GM21447 (cell line): Measurements from ENCODE around the gene NPAS1.
"Not testable (repeated sequence)": the region's sequence is repeated elsewhere in the genome, so short reads cannot be mapped to it uniquely, and the experiment has no call there.

ENCODE experiments used
- ATAC-seq: cut with Tn5 transposase; IDR thresholded peaks from one replicate; pipeline ENCODE4 v1.9.1; 2021; ENCODE audit not compliant: unreplicated experiment

Gene NPAS1

GRCh38 chr19:46990991-46991676 lies 28.5 kb upstream of the NPAS1 start:
- no peak for ATAC-seq

DNA sequence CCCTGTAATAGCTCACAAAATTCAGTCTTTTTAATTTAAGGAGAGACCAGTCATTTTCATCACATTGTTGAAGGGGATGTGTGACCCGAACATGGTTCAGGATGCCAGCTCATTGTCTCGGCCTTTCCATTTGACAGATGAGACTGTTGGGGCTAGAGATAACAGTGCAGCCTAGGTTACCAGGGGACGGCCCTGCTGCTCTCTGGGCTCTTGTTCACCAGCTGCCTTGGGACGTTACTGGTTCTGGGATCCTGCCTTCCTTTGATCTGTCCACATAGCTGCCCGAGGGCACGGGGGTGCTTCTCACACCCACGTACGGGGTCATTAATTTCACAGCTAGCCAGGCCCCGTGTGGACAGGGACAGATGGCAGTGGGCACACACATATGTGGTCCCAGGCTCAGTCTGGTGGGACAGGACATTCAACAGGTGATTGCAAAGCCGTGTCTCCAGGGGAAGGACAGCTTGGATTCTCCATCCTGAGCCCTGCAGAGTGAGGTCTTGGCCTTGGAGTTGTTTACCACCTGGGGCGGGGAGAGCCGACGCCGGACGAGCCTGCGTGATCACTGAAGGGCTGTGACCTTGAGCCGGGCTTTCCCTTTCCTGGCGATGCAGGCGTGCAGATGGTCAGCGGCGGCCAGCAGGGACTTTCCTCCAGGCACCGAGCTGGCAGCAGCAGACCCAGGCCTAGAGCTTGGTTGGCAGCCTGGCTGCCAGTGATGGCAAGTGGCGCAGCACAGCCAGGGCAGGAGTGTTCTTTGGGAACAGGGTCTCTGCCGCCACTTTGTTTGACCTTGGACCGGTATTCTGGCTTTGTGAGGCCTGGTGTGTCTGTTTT lies 26.7 kb upstream of the NPAS1 start:
- no peak for ATAC-seq

- no peak for ATAC-seq
Measured at GRCh38 chr19:46993622-46994021, 26.0 kb upstream of the NPAS1 start.

- no peak for ATAC-seq
Measured at GRCh38 chr19:46994141-46994686, 25.4 kb upstream of the NPAS1 start.

- ATAC-seq = no peak
Measured at GRCh38 chr19:46995492-46995891, 24.1 kb upstream of the NPAS1 start.

DNA sequence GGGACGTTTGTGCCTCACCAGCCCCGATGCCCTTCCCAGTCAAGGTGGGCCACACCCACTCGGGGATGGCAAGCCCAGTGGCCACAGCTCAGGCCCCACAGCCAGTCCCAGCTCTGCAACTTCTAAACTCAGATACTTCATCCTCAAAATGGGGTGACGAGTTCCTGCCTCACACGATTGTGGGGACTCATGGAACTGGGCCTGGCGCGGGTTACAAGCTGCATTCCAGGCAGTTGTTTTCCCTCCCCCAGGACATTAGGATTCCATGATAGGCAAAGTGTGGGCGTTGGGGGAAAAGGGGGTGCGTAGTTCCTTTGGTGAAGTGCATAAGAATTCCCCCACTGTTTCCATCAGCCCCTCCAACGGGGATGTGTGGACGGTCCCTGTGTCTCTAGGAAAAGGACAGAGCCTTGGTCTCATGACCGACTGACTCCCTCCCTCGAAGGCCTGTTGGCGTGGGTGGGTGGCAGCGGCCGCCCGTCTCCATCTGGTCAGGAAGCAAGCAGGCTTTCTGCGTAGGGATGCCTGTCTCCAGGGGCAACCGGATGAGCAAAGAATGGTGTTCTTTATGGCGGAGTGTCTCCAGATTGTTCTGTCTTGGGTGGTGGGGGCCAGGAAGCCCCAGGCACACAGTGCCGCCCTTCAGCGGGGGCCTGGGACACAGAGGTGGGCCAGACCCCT lies 21.1 kb upstream of the NPAS1 start:
- no peak for ATAC-seq

DNA sequence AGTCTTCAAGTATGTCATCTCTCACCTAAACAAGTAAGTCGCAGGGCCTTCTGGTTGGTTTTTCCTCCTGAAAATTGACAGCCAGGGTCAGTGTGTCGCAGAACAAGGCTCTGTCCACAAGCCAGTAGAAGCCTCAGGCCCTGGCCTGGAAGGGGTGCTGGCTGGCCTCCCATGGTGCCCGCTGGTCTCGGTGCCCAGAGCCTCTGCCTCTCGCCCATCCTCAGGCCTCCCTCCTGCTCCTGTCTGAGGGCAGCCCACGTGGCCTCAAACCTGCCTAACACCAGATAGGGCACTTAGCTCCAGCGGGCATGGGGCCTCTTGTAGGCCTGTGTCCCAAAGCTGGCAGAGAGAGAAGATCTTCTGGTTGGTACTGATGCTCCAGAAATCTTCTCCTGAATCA lies 20.3 kb upstream of the NPAS1 start:
- ATAC-seq = no peak

GRCh38 chr19:46999878-47000277 lies 19.8 kb upstream of the NPAS1 start:
- no peak for ATAC-seq

GRCh38 chr19:47000373-47000772 lies 19.3 kb upstream of the NPAS1 start:
- ATAC-seq = no peak

- no peak for ATAC-seq
Measured at GRCh38 chr19:47001584-47001983, 18.1 kb upstream of the NPAS1 start.

DNA sequence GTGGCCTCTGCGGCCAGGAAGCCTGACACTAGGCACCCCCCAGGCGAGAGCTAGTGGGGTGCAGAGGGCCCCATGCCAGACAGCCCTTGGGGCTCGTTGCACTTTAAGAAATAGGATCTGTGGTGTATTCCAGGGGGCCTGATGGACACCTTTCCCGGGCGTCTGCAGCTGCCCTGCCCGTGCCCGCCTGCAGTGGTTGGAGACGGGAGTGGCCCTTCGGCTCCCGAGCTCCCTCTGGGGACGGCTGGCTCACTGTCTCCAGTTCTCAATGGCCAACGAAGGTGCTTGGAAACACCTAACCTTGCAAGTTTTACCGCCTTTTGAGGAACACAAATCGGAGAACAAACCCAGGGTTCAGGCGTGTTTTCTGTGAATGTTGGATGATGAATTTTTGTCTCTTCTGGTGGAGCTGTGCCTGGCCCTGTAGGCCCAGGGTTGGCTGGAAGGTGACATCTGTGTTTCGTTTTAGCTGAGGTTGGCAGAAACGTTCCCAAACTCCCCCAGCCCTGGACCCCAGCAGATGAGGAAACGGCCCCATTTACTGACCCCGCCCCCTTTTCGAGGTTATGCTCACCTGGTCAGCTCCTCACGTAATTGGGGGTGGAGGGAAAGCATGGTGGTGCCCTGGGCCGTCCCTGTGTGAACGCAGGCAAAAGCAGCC lies 17.4 kb upstream of the NPAS1 start:
- ATAC-seq = no peak

GRCh38 chr19:47002853-47003610 lies 16.6 kb upstream of the NPAS1 start:
- no peak for ATAC-seq

DNA sequence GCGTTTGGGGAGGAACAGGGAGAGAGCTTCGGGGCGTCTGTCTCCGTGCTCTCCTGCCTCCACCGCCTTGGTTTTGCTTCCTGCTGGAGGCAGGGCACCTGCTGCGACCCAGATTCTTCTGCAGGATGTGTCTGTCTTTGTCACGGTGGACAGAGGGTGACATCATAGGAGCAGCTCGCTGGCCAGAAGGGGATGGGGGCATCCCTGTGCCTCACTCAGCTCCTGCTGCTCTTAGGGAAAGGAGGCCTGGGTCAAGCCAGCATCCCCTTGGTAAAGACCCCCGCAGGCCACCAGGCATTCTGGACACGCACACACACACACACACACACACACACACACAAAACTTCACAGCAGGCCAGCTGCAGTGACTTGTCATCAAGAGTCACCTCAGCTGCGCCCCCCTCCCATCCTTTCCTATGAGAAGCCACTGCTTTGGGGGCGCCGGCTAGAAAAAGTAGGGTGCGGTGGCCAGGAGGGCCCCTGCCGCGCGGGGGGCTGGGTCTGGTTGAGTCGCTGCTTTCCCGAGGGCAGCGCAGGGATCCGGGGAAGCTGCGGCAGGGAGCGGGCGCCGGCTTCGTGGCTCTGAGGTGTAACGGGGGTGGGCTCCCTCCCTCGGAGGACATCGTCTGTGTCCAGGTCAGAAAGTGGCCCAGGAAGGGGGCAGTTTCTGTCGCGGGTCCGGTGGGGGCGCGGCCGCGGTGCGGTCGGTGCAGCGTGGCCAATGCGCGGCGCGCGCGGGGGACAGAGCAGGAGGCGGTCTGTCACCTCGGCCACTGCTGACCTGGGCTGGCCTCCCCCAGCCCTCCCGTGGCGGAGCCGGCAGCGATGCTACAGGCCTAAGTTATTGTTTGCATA lies 15.8 kb upstream of the NPAS1 start:
- ATAC-seq = no peak

- no peak for ATAC-seq
Measured at GRCh38 chr19:47005164-47005641, 14.4 kb upstream of the NPAS1 start.

GRCh38 chr19:47005873-47006272 lies 13.8 kb upstream of the NPAS1 start:
- no peak for ATAC-seq

GRCh38 chr19:47006496-47006895 lies 13.1 kb upstream of the NPAS1 start:
- no peak for ATAC-seq

GRCh38 chr19:47010549-47010948 lies 9.1 kb upstream of the NPAS1 start:
- ATAC-seq = not testable (repeated sequence)

GRCh38 chr19:47012617-47013016 lies 7.0 kb upstream of the NPAS1 start:
- no peak for ATAC-seq

DNA sequence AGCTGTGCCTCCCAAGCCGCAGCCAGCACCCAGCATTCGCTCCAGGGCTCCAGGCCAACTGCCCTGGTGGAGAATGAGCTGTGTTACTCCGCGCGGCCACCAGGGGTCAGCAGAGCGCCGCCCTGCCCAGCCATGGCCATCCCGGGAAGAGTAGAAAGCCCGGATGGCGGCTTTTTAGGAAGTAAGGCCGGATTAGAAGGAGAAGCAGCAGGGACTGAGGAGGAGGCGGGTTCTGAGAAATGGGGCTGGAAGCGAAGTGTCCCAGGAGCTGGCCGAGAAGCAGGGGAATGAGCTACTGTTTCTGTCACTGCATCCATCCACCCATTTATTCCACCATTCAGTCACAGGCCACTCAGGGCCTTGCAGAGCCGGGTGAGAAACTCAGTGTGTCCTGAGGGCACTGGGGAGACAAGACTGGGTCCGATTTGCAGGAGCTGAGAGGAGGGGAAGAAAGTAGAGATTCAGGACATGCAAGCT lies 6.6 kb upstream of the NPAS1 start:
- no peak for ATAC-seq
